ENCODE data around the gene CCDC60.

Gene CCDC60

DNA sequence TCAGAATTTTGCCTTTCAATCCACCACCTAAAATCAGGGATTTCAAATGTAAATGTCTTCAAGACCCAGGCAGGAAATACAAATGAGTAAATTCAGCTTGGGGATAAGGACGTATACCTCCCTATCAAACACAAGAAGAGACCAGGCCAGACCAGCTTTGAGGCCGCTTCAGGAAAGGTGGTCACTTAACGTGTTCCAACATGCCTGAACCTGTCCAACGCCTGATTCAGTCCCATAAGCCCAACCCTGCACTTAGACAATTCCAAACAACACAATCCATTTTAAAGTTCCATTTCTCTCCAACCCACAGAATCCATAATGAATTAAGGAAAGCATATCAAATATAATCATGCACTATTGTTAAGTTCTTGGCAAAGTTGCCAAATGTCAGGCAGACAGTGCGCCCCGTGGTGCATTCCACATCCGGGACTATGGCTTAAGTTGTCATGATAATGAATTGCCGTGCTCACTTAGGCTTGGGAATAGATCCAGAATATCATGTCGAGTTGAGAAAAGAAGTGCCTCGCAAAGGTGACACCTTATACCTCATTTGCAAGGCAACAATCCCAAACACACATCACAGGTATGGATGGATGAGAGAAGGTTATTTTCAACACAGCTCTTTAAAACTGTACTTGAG lies 35.5 kb downstream of the CCDC60 start:
- Histone ChIP-seq H3K27me3 (ENCODE audit: control insufficient read depth in 1 of 2, insufficient read depth in 2 of 2, low read length in 2 of 2) (no peaks in the 10 kb centered on the region), H3K27ac (ENCODE audit: low read depth, low read length) (peak overlapping the region; percentile 81), H3K36me3 (ENCODE audit: insufficient read depth, low read length) (no peaks in the 10 kb centered on the region), H3K9ac (ENCODE audit: low read length) (no peak overlapping the region), H3K4me3 (ENCODE audit: low read depth in 1 of 2, low read length in 2 of 2) (no peak overlapping the region), H3K4me1 (ENCODE audit: insufficient read depth, low read length) (peaks cover 40% of the 10 kb centered on the region), H3K9me3 (ENCODE audit: low read length) (no peaks in the 10 kb centered on the region)

DNA sequence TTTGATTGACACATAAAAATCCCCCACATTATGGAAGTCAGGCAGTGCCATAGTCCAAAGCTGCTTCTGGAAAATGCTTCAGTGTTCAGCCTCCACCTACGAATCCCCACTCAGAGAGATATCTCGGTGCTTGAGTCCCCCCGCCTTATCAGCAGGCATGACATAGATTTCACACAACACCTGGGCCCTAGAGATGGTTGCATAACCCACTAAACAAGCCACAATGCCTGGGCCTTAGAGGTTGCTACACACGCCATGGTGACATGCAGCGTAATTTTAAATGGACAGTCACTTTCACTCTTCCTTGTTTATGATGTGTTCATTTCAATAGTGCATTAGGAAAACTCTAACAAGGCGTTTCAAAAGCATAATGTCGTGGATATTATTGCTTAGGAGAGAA lies 38.0 kb downstream of the CCDC60 start:
- Histone ChIP-seq H3K36me3 (ENCODE audit: insufficient read depth, low read length) (no peaks in the 10 kb centered on the region), H3K4me3 (ENCODE audit: low read depth in 1 of 2, low read length in 2 of 2) (no peak overlapping the region), H3K27ac (ENCODE audit: low read depth, low read length) (no peak overlapping the region), H3K4me1 (ENCODE audit: insufficient read depth, low read length) (peaks cover 40% of the 10 kb centered on the region), H3K9me3 (ENCODE audit: low read length) (no peaks in the 10 kb centered on the region), H3K9ac (ENCODE audit: low read length) (no peak overlapping the region), H3K27me3 (ENCODE audit: control insufficient read depth in 1 of 2, insufficient read depth in 2 of 2, low read length in 2 of 2) (no peaks in the 10 kb centered on the region)

DNA sequence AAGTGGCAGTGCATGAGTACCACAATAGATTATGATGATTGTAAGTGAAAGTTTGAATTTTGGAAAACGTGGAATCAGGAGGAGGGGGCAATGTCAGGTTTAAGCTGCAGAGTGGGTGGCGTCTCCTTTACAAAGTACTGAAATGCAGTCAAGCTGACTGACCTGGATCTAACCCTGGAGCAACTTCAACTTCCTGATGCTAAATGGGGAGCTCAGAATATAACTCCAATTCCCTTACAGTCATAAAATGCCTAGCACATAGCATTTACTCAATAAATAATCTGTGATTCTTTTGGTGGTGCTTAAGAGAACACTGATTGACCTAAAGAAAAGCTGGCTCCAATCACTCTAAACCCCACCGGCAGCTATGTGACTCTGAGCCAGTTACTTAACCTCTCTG lies 38.5 kb downstream of the CCDC60 start:
- Histone ChIP-seq H3K27ac (ENCODE audit: low read depth, low read length) (no peak overlapping the region), H3K4me1 (ENCODE audit: insufficient read depth, low read length) (peaks cover 40% of the 10 kb centered on the region)

DNA sequence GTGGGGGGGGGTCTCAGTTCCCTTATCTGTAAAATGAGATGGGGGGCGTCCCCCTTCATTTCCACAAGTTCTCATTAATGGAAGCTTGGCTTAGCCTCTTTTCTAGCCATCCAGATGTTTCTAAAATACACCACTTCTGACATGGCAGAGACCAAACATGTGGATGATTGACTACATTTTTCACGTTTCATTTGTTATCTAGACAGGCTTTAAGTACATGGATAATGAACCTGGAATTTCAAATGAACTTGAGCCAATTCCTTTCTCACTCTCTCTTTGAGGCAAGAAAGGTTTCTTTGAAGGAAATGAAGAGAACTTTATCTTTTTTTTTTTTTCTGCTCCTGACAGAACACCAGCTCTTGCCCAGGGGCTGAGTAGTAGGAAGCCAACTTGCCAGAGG lies 39.1 kb downstream of the CCDC60 start:
- no peaks in the 10 kb centered on the region for H3K9me3 ChIP-seq (ENCODE audit: low read length)
- H3K36me3 ChIP-seq (ENCODE audit: insufficient read depth, low read length): no peaks in the 10 kb centered on the region
- no peaks in the 10 kb centered on the region for H3K27me3 ChIP-seq (ENCODE audit: control insufficient read depth in 1 of 2, insufficient read depth in 2 of 2, low read length in 2 of 2)
- no peak overlapping the region for H3K27ac ChIP-seq (ENCODE audit: low read depth, low read length)
- H3K9ac ChIP-seq (ENCODE audit: low read length): no peak overlapping the region
- H3K4me3 ChIP-seq (ENCODE audit: low read depth in 1 of 2, low read length in 2 of 2): no peak overlapping the region
- H3K4me1 ChIP-seq (ENCODE audit: insufficient read depth, low read length): peaks cover 39% of the 10 kb centered on the region

More for the DNA sequence above, 38.5 kb downstream of the CCDC60 start:
- Histone ChIP-seq H3K9me3 (ENCODE audit: low read length) (no peaks in the 10 kb centered on the region), H3K9ac (ENCODE audit: low read length) (no peak overlapping the region), H3K27me3 (ENCODE audit: control insufficient read depth in 1 of 2, insufficient read depth in 2 of 2, low read length in 2 of 2) (no peaks in the 10 kb centered on the region), H3K36me3 (ENCODE audit: insufficient read depth, low read length) (no peaks in the 10 kb centered on the region), H3K4me3 (ENCODE audit: low read depth in 1 of 2, low read length in 2 of 2) (no peak overlapping the region)

DNA sequence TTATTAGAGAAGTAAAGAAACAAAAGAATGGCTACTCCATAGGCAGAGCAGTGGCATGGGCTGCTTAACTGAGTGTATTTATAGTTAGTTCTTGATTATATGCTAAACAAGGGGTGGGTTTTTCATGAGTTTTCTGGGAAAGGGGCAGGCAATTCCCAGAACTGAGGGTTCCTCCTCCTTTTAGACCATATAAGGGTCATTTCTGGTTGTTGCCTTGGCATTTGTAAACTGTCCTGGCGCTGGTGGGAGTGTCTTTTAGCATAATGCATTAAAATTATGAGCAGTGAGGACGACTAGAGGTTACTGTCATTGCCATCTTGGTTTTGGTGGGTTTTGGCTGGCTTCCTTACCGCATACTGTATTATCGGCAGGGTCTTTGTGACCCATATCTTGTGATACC lies 40.1 kb downstream of the CCDC60 start:
- Histone ChIP-seq H3K4me1 (ENCODE audit: insufficient read depth, low read length) (peaks cover 39% of the 10 kb centered on the region), H3K9me3 (ENCODE audit: low read length) (no peaks in the 10 kb centered on the region), H3K36me3 (ENCODE audit: insufficient read depth, low read length) (no peaks in the 10 kb centered on the region), H3K27me3 (ENCODE audit: control insufficient read depth in 1 of 2, insufficient read depth in 2 of 2, low read length in 2 of 2) (no peaks in the 10 kb centered on the region), H3K27ac (ENCODE audit: low read depth, low read length) (no peak overlapping the region), H3K9ac (ENCODE audit: low read length) (no peak overlapping the region), H3K4me3 (ENCODE audit: low read depth in 1 of 2, low read length in 2 of 2) (no peak overlapping the region)

DNA sequence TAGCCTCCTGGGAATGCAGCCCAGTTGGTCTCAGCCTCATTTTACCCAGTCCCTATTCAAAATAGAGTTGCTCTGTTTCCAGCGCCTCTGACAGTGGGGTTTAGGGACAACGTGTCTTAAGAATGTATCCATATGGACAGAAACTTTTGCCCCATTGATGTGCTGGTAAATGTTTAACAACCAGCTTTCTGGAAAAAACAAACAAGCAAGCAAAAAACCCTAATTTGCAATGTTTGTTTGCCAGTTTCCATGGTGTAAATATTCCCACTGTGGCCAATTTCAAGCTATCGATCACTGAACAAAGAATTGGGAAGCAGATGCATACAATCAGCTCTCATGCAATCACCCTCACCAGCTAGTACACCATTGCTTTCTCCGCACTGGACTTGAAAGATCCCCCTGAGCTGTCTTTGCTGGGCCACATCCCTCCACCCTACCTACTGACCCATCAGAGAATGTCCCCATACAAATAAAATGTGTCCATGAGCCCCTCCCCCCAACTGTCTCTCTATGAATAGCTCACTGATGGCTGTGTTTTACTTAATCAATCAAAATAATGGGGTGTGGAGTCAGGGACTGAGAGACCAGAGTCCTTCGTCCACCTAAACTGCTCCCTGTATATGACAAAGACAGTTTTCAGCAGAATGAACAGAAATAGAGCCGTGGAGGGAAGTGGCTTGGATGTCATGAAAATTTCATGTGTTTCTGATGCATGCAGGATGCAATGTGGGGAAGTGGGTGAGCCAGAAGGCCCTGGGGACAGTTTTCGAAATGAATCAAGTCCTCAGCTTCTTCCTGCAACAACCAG lies 40.8 kb downstream of the CCDC60 start:
- Histone ChIP-seq H3K9me3 (ENCODE audit: low read length) (no peaks in the 10 kb centered on the region), H3K36me3 (ENCODE audit: insufficient read depth, low read length) (no peaks in the 10 kb centered on the region), H3K4me1 (ENCODE audit: insufficient read depth, low read length) (peaks cover 33% of the 10 kb centered on the region), H3K27me3 (ENCODE audit: control insufficient read depth in 1 of 2, insufficient read depth in 2 of 2, low read length in 2 of 2) (no peaks in the 10 kb centered on the region), H3K27ac (ENCODE audit: low read depth, low read length) (no peak overlapping the region), H3K4me3 (ENCODE audit: low read depth in 1 of 2, low read length in 2 of 2) (no peak overlapping the region), H3K9ac (ENCODE audit: low read length) (no peak overlapping the region)

DNA sequence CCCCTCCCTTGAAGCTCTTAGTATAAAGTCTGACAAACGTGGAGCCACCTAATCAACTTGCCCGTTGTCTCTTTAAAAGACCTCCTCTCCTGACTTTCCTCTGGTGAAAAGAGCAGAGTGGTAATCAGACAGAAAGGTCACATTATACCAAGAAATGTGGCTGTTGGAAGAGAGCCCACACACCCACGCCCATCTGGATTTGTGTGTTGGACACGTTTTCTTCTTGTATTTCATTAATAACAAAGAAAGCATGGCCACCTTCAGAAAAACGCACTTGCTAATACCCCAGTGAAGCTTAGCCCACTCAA lies 41.3 kb downstream of the CCDC60 start:
- H3K27ac ChIP-seq (ENCODE audit: low read depth, low read length): no peak overlapping the region
- H3K4me3 ChIP-seq (ENCODE audit: low read depth in 1 of 2, low read length in 2 of 2): no peak overlapping the region

DNA sequence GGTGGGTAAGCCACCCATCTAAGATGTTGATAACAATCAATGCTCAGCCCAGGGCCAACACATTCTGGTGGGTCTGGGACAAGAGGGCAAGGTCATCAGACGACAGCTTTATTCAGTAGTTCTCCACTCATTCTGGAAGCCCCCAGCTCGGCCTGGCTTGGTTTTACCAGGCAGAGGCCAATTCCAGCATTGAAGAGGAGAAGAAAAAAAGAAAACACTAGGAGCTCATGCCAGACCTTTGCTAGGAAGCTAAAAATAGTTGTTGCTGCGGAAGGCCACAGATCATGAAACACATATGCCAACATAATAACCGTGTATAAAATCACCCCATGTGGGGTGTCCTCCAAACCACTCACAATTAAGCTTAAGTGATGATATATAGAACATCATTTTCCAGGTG lies 44.4 kb downstream of the CCDC60 start:
- Histone ChIP-seq H3K36me3 (ENCODE audit: insufficient read depth, low read length) (no peaks in the 10 kb centered on the region), H3K4me1 (ENCODE audit: insufficient read depth, low read length) (peaks cover 12% of the 10 kb centered on the region), H3K4me3 (ENCODE audit: low read depth in 1 of 2, low read length in 2 of 2) (no peak overlapping the region), H3K27me3 (ENCODE audit: control insufficient read depth in 1 of 2, insufficient read depth in 2 of 2, low read length in 2 of 2) (no peaks in the 10 kb centered on the region), H3K27ac (ENCODE audit: low read depth, low read length) (no peak overlapping the region), H3K9me3 (ENCODE audit: low read length) (no peaks in the 10 kb centered on the region), H3K9ac (ENCODE audit: low read length) (no peak overlapping the region)

More for the DNA sequence above, 41.3 kb downstream of the CCDC60 start:
- Histone ChIP-seq H3K9me3 (ENCODE audit: low read length) (no peaks in the 10 kb centered on the region), H3K27me3 (ENCODE audit: control insufficient read depth in 1 of 2, insufficient read depth in 2 of 2, low read length in 2 of 2) (no peaks in the 10 kb centered on the region), H3K9ac (ENCODE audit: low read length) (no peak overlapping the region), H3K4me1 (ENCODE audit: insufficient read depth, low read length) (peaks cover 28% of the 10 kb centered on the region), H3K36me3 (ENCODE audit: insufficient read depth, low read length) (no peaks in the 10 kb centered on the region)

DNA sequence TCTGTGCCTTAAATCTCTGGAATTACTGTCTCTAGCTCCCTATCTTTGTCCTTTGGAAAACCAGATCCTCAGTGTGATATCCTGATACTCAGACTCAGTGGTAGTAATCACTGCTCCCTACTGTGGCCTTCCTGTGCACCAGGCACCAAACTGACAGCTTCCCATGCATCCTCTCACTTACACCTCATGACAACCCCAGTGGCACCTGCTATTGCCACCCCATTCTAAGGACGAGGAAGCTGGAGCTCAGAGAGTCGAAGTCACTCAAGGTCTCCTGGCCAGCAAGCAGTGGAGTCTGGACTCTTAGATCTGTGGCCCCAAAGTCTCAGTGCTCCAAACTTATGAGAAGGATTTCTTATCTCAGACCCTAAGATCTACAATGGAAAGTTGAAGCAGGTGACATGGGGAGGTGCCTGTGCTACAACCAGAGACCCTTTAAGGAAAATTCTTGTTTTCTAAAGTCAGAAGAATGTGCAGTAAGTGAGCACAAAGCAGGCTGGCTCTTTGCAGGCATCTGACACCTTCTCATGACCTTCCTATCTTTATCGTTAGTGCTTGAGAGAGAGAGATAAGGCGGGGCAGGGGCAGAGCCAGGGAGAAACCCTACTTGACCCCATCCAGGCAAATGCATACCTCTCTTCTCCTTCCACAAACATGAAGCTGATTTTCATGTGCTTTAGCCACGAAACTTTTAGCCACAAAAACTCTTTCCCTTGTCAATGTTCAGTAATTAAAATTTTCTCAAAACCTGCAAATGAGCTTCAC lies 47.1 kb downstream of the CCDC60 start:
- Histone ChIP-seq H3K9ac (ENCODE audit: low read length) (no peak overlapping the region), H3K36me3 (ENCODE audit: insufficient read depth, low read length) (no peaks in the 10 kb centered on the region), H3K27ac (ENCODE audit: low read depth, low read length) (no peak overlapping the region)

DNA sequence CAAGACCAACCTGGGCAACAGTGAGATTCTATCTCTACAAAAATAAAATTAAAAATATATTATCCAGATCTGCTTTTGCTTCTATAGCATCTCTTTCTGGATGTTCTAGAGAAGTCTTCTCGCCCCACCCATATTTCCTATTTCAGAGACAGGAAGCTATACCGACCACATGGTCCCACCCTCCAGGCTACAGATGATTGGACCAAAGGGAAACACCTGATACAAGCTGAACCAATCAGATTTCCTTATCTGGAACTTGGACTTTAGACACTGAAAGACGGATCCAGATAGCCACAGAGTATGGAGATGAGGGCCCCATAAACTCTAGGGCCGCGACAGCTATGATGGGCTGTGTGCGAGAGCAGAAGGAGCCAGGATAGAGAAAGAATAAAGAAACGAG lies 48.7 kb downstream of the CCDC60 start:
- no peak overlapping the region for H3K9ac ChIP-seq (ENCODE audit: low read length)
- no peaks in the 10 kb centered on the region for H3K27me3 ChIP-seq (ENCODE audit: control insufficient read depth in 1 of 2, insufficient read depth in 2 of 2, low read length in 2 of 2)
- H3K9me3 ChIP-seq (ENCODE audit: low read length): no peaks in the 10 kb centered on the region
- peaks cover 12% of the 10 kb centered on the region for H3K4me1 ChIP-seq (ENCODE audit: insufficient read depth, low read length)
- no peak overlapping the region for H3K27ac ChIP-seq (ENCODE audit: low read depth, low read length)
- no peak overlapping the region for H3K4me3 ChIP-seq (ENCODE audit: low read depth in 1 of 2, low read length in 2 of 2)
- H3K36me3 ChIP-seq (ENCODE audit: insufficient read depth, low read length): no peaks in the 10 kb centered on the region

More for the DNA sequence above, 47.1 kb downstream of the CCDC60 start:
- Histone ChIP-seq H3K4me1 (ENCODE audit: insufficient read depth, low read length) (peaks cover 12% of the 10 kb centered on the region), H3K4me3 (ENCODE audit: low read depth in 1 of 2, low read length in 2 of 2) (no peak overlapping the region), H3K27me3 (ENCODE audit: control insufficient read depth in 1 of 2, insufficient read depth in 2 of 2, low read length in 2 of 2) (no peaks in the 10 kb centered on the region), H3K9me3 (ENCODE audit: low read length) (no peaks in the 10 kb centered on the region)

DNA sequence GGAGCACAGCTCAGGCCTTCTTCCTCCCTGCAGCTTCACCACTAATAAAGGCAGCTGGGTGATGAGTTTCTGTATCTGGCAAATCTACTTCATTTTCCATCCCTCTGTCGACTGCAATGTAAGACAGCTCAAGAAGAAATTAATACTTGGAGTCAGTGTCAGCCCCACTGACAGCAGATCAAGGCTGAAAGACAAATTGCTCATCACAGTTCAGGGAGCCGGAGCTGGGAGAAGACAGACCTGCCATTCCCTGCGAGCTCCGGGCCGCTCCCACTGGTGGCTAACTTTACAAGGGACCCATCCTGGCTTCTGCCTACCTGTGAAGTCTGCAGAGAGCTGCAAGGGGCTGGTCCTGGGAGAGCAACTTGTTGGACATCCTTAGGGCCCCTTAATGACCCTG lies 49.8 kb downstream of the CCDC60 start:
- Histone ChIP-seq H3K27me3 (ENCODE audit: control insufficient read depth in 1 of 2, insufficient read depth in 2 of 2, low read length in 2 of 2) (no peaks in the 10 kb centered on the region), H3K4me3 (ENCODE audit: low read depth in 1 of 2, low read length in 2 of 2) (no peak overlapping the region), H3K36me3 (ENCODE audit: insufficient read depth, low read length) (no peaks in the 10 kb centered on the region), H3K27ac (ENCODE audit: low read depth, low read length) (no peak overlapping the region), H3K9me3 (ENCODE audit: low read length) (no peaks in the 10 kb centered on the region), H3K4me1 (ENCODE audit: insufficient read depth, low read length) (peaks cover 3% of the 10 kb centered on the region), H3K9ac (ENCODE audit: low read length) (no peak overlapping the region)
